Activated CD4-positive, alpha-beta T cell treated with anti-CD3 and anti-CD28 coated beads, Interleukin-2, amount 50 U/mL, for 4 hours (primary cell): ENCODE measurements around the gene UCKL1.
"Not testable (repeated sequence)": the region's sequence is repeated elsewhere in the genome, so short reads cannot be mapped to it uniquely, and the experiment has no call there.

Source experiments
- DNase-seq, 2 experiments: peaks; one replicate each; pipeline ENCODE4 v3.0.0-alpha.2; 2020

The UCKL1 gene

DNA sequence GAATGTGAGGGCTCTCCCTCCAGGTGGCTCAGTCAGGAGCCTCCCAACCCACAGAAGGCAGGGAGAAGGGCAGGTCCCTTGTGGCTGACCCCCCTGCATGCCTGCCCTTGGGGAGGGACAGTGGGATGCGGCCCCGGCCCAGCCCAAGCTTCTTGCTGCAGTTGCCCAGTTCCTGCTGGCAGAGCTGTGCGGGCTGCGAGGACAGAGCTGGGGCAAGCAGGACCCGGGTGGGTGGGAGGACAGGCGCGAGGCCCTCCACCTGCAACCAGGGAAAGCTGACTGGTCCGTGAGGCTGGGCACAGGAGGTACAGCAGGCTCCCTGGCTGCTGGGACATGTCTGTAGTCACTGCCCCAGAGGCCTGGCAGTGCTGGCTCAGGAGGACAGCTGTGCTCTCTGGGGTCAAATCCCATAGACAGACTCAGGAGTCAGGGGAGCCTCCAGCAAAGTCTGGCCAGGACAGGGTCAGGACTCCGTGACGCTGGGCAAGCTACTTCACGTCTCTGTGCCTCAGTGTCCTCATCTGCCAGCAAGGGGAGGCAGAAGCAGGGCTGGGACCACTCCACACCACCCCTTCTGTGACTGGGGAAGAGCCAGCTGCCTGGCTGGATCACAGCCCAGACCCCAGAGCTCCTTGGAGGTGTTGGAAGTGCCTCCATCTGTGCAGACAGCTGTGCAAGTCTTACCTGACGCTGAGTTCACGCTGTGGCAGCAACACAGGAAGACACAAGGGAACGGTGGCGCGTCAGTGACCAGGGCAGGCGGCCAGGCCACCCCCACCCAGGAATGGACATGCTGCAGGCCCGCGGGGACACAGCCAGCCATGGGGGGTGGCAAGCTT lies 13.0 kb downstream of the UCKL1 start:
- no peak for DNase-seq

DNA sequence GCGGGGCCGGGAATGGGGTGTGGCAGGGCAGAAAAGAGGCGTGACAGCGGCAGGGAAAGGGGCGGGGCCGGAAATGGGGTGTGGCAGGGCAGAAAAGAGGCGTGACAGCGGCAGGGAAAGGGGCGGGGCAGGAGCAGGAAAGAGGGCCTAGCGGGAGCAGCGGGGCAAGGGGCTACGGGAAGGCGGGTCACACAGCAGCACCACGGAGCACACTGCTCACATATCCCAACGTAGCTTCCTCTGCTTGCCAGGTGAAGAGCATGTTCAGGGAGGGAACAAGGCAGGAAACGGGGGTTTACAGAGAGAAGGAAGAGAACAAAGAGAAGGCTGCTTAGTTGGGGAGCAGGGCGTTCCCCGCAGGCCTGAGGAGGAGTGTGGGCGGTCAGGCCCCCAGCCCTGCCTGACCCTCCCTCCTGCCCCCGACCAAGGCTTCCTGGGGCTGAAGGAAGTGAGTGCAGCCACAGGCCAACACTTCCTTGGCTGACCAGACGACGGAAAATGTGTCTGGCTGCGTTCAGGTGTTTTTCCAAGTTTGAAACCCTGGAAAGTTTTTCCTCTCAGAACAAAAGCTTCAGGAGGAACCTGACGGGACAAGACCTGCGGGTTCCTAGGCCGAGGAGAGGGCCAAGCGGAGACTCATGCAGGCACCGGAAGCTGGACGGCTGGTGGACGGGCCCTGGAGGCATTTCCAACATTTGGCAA lies 13.8 kb downstream of the UCKL1 start:
- no peak for DNase-seq

DNA sequence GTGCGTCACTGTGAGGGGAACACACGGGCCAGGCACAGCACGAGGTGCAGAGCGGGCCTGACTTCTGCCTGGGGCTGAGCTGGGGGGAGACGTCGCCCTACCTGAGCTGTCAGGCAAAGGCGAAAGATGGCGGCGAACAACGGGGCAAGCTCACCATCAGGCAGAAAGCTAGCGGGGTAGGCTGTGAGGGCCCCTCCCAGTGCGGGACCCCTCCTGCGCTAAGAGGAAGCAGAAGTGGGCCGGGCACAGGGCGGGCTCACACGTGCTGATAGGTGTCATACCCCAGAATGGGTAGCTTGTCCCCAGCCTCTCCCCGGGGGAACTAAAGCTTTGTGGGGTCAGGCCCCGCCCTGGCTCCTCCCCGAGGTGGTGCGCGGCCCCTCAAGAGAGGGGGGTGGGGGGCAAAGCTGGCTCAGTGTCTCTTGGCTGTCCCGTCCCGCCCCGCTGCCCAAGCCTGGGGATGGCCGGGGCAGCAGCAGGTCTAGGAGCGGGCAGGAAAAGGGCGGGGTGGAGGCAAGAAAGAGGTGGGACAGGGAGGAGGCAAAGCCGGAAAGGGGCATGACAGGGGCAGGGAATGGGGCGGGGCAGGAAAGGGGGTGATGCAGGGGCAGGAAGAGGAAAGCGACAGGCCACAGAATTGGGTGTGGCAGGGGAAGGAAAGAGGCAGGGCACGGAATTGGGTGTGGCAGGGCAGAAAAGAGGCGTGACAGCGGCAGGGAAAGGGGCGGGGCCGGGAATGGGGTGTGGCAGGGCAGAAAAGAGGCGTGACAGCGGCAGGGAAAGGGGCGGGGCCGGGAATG lies 14.7 kb downstream of the UCKL1 start:
- peak; percentile 43 for DNase-seq

DNA sequence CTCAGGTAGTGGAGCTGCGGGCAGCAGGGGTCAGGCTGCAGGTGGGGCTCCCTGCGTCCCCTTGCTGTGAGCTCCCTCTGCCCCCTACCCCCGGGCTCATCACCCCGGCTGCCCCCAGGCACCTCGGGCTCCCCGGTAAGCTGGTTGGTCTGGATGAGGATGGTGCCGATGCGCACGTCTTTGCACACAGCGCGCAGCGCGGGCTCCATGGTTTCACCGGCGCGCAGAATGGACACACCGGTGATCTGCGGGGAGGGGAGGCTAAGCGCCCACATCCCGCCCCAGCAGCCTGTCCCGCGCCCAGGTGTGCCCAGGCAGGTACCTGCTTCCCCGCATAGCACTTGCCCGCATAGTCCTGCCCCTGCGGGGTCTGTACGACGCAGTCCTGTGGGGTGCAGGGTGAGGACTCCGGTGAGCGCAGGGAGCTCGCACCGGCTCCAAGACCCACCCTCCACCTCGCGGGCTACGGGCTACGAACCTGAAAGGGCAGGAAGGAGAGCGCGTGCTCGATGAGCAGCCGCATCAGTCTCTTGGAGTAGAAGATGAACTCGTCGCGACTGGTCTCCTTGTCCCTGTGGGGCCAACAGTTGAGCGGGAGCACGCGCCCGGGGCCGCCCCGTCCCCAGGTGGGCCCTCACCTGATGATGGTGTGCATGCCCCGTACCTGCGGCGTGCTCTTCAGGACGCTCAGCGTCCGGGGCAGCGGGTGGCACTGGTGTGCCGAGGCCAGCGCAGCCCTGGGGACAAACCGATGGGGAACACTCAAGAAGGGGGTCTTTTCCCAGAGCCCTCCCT lies 15.5 kb downstream of the UCKL1 start:
- no peak for DNase-seq

DNA sequence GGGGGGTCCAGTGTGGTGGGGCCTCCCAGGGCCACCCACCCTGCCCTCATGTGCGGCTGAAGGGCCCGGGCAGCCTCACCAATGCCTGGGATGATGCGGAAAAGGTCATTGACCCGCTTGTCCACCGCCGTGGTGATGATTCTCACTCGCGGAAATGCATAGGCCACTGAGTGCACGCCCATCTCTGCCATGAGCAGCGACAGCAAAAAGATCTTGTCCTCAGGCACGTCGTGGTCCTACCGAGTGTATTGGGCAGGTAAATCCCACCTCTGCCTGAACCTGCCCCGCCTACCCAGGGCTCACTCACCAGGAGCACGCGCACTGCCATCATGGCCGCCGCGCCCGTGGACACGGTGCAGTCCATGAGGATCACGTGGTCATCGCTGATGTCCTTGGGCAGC lies 16.1 kb downstream of the UCKL1 start:
- DNase-seq = no peak

DNA sequence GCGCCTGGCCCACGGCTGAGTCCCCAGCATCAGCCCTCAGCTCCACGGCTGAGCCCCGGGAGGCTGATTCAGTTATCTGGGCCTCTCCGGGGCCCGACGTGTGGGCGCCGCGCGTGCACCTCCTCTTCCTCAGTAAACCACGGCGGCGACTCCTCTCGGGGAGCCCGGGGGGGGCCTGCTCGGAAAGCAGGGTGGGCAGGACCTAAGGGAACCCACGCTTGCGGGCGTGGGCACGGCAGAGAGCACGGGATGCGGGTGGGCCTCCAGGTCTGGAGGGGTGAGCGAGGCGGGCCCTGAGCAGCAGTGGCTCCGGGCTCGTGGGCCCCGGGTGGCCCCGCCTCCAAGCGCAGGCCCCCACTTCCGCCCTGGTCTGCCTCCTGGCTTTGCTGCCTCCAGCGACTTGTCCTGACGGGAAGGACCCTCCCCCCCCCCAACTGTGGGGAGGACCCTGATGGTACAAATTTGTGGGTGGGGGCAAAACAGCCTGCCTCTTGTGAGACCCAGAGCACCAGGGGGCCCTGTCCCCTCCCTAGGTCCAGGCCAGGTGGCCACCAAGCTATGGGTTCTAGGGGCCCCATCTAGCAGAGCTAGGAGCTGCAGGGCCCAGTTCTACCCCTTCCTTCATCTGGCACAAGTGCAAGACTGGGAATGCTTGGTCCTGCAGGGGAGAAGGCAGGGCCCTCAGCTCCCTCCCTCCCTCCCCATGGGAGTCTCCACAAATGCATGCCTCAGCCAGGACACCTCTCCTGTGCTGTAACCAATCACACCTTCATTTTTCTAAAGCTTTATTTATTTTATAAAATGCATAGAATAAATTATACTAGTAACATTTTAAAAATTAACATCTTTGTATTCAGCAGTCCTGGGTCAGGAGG lies 16.9 kb downstream of the UCKL1 start:
- DNase-seq = no peak

DNA sequence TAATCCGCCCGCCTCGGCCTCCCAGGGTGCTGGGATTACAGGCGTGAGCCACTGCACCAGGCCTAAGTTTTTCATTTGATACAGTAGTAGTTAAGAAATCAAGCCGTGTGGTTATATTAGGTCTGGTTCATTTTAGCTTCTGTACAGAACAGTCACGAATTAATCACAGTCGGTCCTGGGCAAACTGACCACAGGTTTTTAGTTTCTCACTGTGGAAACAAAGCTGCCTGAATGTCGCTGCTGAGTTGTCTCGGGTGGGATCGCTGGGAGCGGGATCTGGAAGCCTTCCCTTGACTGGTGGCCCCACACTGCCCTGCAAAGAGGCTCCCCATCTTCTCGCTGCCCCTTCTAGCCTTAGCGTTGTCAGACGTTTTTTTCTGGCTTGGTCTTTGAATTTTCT lies 18.6 kb downstream of the UCKL1 start:
- DNase-seq = no peak

DNA sequence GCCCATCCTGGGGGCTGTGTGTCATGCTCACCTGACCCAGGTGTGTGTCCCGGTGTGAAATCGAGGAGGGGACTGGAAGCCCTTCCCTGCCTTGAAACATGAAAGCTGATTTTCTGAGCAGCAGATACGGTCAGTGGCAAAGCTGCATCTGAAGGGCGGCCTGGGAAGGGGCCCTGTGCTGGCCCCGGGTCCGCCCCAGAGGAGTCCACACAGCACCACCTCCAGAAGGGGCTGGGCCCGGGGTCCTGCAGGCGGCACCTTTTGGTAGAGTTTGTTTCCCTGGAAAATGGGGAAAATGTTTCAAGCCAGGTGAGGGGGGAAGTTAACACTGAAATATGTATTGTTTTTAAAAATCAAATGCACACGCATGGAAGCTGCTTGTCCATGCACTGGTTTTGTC lies 20.8 kb downstream of the UCKL1 start:
- no peak for DNase-seq

DNA sequence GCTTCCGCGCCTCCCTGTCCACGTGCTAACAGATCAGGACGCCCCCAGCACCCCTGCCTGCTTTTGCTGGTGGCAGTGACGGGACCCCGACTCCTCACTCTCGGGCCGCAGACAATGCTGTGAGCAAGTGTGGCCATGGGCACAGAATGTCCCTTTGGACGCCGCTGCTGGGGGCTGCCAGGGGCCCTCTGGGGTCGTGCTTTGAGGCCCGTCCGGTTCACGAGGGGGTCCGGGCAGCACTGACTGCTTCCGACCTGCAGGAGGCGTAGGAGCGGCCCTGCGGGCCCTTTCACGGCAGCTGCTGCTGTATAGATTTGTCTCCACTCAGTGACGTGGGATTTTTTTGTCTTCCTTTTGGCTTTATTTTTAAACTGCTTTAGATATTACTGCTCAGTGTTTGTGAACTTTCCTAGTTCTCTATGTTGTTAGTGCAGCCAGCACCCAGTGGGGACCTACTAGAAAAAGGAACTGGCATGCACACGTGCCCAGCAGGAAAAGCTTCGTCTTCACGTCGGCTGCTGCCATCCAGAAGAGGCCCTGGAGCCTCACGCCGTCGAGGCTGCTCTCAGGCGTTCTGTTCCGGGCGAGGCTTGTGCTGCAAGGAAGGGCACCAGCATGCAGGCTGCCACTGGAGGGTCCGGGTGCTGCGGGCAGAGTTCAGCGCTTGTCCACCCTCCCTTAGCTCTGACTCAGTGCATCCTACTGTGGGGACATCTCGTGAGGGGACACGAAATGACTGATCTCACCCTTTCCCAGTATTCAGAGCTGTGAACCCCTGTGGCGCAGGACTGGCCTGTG lies 21.7 kb downstream of the UCKL1 start:
- no peak for DNase-seq

DNA sequence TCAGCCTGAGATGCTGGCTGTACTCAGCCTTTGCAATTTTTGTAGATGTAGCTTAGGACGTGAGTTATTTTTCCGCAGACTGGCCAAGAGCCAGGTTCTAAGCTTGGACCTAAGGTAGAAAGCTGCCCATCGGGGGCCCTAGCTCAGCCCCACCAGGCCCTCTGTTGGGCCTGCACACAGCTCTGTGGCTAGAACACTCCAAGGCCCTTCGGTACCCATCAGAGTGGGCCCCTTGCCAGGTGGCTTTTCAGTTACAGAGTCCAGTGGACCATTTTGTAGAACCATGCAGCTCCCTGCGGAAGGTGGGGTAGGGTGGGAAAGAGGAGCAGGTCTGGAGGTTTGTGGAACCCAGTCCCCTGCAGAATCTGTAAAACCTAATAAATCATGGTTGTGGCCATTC lies 22.6 kb downstream of the UCKL1 start:
- no peak for DNase-seq

DNA sequence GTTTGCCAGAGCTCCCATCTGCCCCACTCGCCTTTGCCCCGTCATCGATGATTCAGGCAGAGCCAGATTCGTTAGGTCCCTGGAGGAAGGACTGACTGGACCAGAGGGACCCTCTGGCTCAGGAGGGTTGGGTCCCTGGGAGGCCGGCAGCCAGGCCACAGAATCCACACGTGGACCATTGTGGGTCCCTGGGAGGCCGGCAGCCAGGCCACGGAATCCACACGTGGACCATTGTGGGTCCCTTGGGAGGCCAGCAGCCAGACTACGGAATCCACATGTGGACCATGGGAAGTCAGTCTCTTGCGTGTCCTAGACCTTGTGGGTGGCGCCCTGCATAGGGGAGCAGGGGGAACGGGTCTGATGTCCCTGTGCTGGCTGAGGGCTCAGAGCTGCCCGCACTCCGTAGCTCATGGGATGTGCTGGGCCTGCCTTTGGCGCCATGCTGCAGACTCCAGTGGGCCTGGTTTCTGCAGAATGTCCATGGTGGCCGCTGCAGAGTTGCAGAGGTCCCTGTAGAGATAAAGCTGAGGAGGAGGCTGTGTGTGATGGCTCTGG lies 23.5 kb downstream of the UCKL1 start:
- no peak for DNase-seq

DNA sequence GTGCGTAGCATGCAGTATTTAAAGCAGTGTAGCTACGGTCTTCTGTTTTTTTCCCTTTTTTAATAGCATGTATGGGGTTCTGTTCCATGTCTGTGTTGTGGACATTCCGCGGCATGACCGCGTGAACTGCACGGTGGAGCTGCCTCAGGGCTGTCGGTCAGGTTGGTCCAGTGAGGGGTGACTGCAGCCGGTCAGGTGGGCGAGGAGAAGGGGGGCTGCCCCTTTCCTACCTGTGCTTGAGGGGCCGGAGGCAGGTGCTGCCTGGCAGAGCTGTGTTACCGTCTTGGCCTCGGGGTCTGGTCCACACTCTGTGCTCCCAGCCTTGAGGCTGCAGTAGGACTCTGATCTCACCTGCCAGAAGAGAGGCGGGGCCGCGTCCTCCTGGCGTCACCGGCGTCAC lies 24.5 kb downstream of the UCKL1 start:
- no peak for DNase-seq

DNA sequence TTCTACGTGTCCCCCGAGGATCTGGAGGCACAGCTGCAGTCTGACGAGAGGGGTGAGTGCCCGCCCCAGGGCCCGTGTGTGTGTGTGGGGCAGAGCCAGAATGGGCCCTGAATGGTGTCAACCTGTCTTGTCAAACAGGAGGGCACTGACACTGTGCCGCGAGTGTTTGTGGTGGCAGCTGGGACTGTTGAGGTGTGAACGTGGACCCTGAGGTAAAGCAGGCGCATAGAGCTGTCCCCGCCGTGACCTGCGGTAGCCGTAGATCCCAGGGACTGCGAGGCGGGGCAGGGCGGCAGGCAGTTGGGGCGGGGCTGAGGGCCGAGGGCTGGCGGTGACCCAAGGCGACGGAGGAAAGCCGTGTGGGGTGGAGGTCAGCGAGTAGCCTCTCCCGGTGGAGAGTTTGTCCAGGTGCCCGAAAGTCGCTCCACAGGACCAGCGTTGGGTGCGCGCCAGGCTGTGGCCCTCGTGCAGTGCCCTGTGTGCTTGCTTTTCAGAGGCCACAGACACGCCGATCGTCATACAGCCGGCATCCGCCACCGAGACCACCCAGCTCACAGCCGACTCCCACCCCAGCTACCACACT lies 25.2 kb downstream of the UCKL1 start:
- DNase-seq = no peak

DNA sequence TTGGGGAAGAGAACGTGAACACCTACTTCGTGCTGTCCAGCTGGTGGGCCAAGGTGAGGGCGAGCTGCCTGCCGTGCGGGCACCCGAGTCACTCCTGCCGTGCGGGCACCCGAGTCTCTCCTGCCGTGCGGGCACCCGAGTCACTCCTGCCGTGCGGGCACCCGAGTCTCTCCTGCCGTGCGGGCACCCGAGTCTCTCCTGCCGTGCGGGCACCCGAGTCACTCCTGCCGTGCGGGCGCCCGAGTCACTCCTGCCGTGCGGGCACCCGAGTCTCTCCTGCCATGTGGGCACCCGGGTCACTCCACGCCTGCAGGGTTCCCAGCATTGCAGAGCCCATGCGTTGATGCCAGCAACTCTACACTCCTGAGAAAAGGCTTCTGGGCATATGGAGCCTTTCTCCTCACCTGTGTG lies 26.7 kb downstream of the UCKL1 start:
- not testable (repeated sequence) for DNase-seq

DNA sequence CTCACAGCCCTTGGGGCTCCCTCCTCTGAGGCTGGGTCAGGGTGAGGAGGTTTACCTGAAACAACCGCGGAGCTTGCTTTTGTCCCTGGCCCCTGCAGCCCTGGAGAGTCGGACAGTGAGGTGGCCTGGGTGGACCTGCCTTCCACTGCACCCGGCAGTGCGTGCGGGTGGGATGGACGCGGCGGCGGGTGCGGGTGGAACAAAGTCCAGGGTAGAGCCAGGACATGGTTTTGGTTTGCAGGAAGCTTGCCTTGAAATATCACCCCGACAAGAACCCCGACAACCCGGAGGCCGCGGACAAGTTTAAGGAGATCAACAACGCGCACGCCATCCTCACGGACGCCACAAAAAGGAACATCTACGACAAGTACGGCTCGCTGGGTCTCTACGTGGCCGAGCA lies 27.1 kb downstream of the UCKL1 start:
- no peak for DNase-seq

DNA sequence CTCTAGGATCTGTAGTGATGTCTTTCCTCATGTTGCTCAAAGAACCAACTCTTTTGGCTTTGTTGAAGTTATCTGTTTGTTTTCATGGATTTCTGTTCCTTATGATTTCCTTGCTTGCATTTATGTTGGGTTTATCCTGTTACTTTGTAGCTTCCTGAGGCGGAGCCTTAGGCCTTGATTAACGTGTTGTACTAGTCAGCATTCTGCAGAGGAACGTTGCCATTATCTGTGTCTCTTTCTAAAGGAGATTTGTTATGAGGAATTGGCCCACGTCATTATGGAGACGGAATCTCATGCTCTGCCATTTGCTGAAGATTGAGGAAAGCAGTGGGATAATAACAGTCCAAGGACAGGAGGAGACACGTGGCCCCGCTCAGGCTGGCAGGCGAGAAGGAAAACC lies 29.9 kb downstream of the UCKL1 start:
- no peak for DNase-seq

DNA sequence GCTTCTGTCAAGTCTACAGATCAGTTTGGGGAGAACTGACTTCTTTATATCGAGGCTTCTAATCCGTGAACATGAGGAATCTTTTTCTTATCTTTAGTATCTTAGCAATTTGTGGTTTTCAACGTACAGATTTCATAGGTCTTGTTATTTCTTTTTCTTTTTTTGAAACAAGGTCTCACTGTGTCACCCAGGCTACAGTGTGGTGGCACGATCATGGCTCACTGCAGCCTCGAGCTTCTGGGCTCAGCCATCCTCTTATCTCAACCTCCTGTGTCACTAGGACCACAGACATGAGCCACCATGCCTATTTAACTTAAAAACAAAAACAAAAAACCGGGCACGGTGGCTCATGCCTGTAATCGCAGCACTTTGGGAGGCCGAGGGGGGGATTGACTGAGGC lies 32.0 kb downstream of the UCKL1 start:
- DNase-seq = no peak

DNA sequence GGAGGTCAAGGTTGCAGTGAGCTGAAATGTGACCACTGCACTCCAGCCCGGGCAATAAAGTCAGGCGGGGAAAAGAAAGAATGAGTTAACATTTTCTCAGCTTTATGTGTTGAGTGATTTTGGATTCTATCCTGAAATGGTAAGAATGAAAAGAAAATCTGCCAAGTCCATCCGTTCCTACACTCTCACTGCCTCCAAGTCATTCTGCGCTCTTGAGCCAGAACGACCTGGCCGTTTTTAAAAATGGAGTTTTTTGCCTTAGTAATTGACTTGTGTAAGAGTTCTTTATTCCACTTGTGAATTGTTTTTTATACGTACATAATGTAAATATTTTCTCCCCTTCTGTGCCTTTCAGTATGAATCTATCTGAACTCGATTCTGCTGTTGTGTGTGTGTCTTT lies 32.6 kb downstream of the UCKL1 start:
- no peak for DNase-seq

DNA sequence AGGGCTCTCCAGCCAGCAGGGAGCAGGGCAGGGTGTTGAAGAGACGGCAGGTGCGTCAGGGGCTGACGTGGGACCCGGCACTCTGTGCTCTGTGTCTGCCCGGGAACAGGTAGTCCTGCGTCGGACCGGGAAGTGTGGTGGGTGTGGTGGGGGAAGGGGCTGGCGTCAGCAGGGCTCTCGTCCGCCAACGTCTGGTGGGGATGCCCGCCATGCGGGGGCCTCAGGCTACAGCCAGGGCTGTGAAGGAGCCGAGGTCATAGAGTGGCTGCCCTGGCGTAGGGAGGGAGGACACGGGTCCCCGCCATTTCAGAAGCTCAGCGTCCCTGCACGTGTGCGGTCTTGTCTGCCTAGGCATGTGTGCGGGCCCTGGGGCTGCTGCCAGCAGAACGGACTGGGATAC lies 36.0 kb downstream of the UCKL1 start:
- no peak for DNase-seq

DNA sequence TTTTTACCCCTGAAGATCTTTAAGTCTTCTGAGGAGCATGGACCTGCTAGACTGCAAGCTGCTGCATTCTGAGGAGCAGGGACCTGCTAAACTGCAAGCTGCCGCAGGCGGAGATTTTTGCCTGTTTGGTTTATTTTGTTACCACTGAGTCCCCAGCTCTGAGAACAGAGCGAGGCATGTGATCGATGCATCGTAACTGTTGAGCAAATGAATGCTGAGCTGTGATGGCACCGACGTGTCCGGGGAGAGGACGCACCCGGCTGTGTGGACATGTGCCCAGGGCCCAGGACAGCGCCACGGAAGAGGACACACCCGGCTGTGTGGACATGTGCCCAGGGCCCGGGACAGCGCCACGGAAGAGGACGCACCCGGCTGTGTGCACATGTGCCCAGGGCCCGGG lies 37.1 kb downstream of the UCKL1 start:
- DNase-seq = no peak
